Calu3 (cell line): ENCODE data around the gene KLC3. TPM values are rescaled to one million over a fixed set of nuclear protein-coding genes. Genes with fewer than 3 reads are reported as not detected.

Experiments
- BruUV-seq: library from RNA; stranded (reverse); fragments of 400-500 nt; replicated peaks from 2 replicates; lab custom pipeline; 2021; lab: Mats Ljungman, UMichigan
- CTCF ChIA-PET: fragments of 300-600 bp; sonication (Branson Sonifier 250); formaldehyde crosslinking; loops from one replicate; lab custom pipeline; 2022; ENCODE audit warnings: antibody characterized with exemption; lab: Charles Lee
- DNase-seq: peaks from one replicate; pipeline ENCODE4 v3.0.0; 2022
- H3K27ac Mint-ChIP-seq: one replicate; pipeline ENCODE4 v1.8.0; 2022; ENCODE audit warnings: mixed read lengths; ENCODE audit not compliant: unreplicated experiment
- H3K27me3 Mint-ChIP-seq: one replicate; pipeline ENCODE4 v1.8.0; 2022; ENCODE audit warnings: mixed read lengths; ENCODE audit not compliant: unreplicated experiment
- H3K36me3 Mint-ChIP-seq: one replicate; pipeline ENCODE4 v1.8.0; 2022; ENCODE audit warnings: mild to moderate bottlenecking, moderate library complexity, mixed read lengths; ENCODE audit not compliant: insufficient read depth, unreplicated experiment
- H3K4me1 Mint-ChIP-seq: one replicate; pipeline ENCODE4 v1.8.0; 2022; ENCODE audit warnings: mild to moderate bottlenecking, low read depth, mixed read lengths; ENCODE audit not compliant: unreplicated experiment
- H3K4me3 Mint-ChIP-seq: one replicate; pipeline ENCODE4 v1.8.0; 2022; ENCODE audit warnings: mild to moderate bottlenecking, low read depth, moderate library complexity, mixed read lengths; ENCODE audit not compliant: unreplicated experiment
- H3K9me3 Mint-ChIP-seq: one replicate; pipeline ENCODE4 v1.8.0; 2022; ENCODE audit warnings: low read depth, mixed read lengths; ENCODE audit not compliant: unreplicated experiment
- intact Hi-C: fragments of 100-400 bp; cut with micrococcal nuclease; formaldehyde crosslinking; loops from one replicate; pipeline ENCODE4 v1.10.0; 2022; ENCODE audit not compliant: unreplicated experiment
- total RNA-seq: library from RNA; stranded (reverse); gene quantifications from 2 replicates; pipeline ENCODE4 v1.2.3, GENCODE V29; 2022
- TF ChIP-seq, protein P1 (sequence below): fragments of 200-600 bp; IDR thresholded peaks from one replicate; pipeline ENCODE4 v1.8.0; 2022; ENCODE audit warnings: antibody characterized with exemption; ENCODE audit not compliant: unreplicated experiment

Gene KLC3
- total RNA-seq, 1 experiment from 2014 or later = 3.3 TPM

GRCh38 chr19:45357445-45357783 lies 16.9 kb downstream of the KLC3 start:
- intact Hi-C loops = no loop called here
- DNase-seq = no peak
- no peak overlapping the region for H3K4me3 Mint-ChIP-seq
- H3K9me3 Mint-ChIP-seq = no peaks in the 10 kb centered on the region
- CTCF ChIA-PET = no interaction called here
- no peaks in the 10 kb centered on the region for H3K27me3 Mint-ChIP-seq
- no peak overlapping the region for H3K27ac Mint-ChIP-seq
- peaks cover 50% of the 10 kb centered on the region for H3K36me3 Mint-ChIP-seq
- BruUV-seq = no TSS peak
- no peaks in the 10 kb centered on the region for H3K4me1 Mint-ChIP-seq
- TF ChIP-seq, protein P1, sequence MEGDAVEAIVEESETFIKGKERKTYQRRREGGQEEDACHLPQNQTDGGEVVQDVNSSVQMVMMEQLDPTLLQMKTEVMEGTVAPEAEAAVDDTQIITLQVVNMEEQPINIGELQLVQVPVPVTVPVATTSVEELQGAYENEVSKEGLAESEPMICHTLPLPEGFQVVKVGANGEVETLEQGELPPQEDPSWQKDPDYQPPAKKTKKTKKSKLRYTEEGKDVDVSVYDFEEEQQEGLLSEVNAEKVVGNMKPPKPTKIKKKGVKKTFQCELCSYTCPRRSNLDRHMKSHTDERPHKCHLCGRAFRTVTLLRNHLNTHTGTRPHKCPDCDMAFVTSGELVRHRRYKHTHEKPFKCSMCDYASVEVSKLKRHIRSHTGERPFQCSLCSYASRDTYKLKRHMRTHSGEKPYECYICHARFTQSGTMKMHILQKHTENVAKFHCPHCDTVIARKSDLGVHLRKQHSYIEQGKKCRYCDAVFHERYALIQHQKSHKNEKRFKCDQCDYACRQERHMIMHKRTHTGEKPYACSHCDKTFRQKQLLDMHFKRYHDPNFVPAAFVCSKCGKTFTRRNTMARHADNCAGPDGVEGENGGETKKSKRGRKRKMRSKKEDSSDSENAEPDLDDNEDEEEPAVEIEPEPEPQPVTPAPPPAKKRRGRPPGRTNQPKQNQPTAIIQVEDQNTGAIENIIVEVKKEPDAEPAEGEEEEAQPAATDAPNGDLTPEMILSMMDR = no peak

GRCh38 chr19:45358213-45358792 lies 17.8 kb downstream of the KLC3 start:
- Mint-ChIP-seq H3K27ac (no peak overlapping the region), H3K4me1 (no peaks in the 10 kb centered on the region), H3K9me3 (no peaks in the 10 kb centered on the region), H3K27me3 (no peaks in the 10 kb centered on the region), H3K36me3 (peaks cover 56% of the 10 kb centered on the region), H3K4me3 (no peak overlapping the region)
- BruUV-seq = no TSS peak
- CTCF ChIA-PET = no interaction called here
- intact Hi-C loops = no loop called here
- no peak for DNase-seq
- TF ChIP-seq, protein P1 = no peak

DNA sequence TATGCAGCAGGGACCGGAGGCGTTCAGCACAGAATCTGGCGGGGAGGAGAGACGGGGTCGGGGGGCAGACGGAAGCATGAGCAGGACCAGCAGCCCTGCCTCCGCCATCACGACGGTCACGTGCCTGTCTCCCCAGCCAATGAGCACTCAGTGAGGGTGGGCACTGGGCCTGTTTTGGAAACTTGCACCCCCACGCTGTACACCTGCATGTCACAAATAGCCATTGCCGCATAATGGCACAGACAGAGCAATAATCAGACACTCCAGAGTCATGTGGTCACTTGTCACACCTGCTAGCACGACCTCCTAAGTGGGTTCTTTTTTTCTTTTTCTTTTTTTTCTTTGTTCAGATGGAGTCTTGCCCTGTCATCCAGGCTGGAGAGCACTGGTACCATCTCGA lies 21.1 kb downstream of the KLC3 start:
- Mint-ChIP-seq H3K4me3 (no peak overlapping the region), H3K9me3 (no peaks in the 10 kb centered on the region), H3K4me1 (no peaks in the 10 kb centered on the region), H3K27me3 (no peaks in the 10 kb centered on the region), H3K36me3 (peaks cover 42% of the 10 kb centered on the region), H3K27ac (no peak overlapping the region)
- CTCF ChIA-PET = no interaction called here
- no peak for DNase-seq
- intact Hi-C loops = no loop called here
- no TSS peak for BruUV-seq
- TF ChIP-seq, protein P1 = no peak

- Mint-ChIP-seq H3K36me3 (peaks cover 37% of the 10 kb centered on the region), H3K9me3 (no peaks in the 10 kb centered on the region), H3K4me1 (no peaks in the 10 kb centered on the region), H3K4me3 (no peak overlapping the region), H3K27ac (no peak overlapping the region), H3K27me3 (no peaks in the 10 kb centered on the region)
- intact Hi-C loops = no loop called here
- TF ChIP-seq, protein P1 = no peak
- BruUV-seq = no TSS peak
- no peak for DNase-seq
- CTCF ChIA-PET = no interaction called here
These were observed 21.7 kb downstream of the KLC3 start for GRCh38 chr19:45362291-45362690.
